ENCODE results near the gene SLC25A51.

The SLC25A51 gene

GRCh38 chr9:37943345-37944265 is 39.7 kb upstream of the SLC25A51 start:
- no peak for TF ChIP-seq CTCF (IDR thresholded peaks at IDR 0.05; ENCODE audit: low read depth, low read length)
- no peak overlapping the region for H3K4me3 ChIP-seq (ENCODE audit: low read depth, low read length)

- no peak overlapping the region for H3K4me3 ChIP-seq (ENCODE audit: low read depth, low read length)
- no peak for TF ChIP-seq CTCF (IDR thresholded peaks at IDR 0.05; ENCODE audit: low read depth, low read length)
These were observed 38.9 kb upstream of the SLC25A51 start for GRCh38 chr9:37942621-37943344.

GRCh38 chr9:37941253-37941652 is 37.3 kb upstream of the SLC25A51 start:
- no peak for TF ChIP-seq CTCF (IDR thresholded peaks at IDR 0.05; ENCODE audit: low read depth, low read length)

GRCh38 chr9:37939575-37940095 is 35.7 kb upstream of the SLC25A51 start:
- TF ChIP-seq CTCF (IDR thresholded peaks at IDR 0.05; ENCODE audit: low read depth, low read length), result no peak

More at GRCh38 chr9:37941253-37941652, 37.3 kb upstream of the SLC25A51 start:
- H3K4me3 ChIP-seq (ENCODE audit: low read depth, low read length), result no peak overlapping the region

GRCh38 chr9:37938121-37938891 is 34.4 kb upstream of the SLC25A51 start:
- no peak for TF ChIP-seq CTCF (IDR thresholded peaks at IDR 0.05; ENCODE audit: low read depth, low read length)

More at GRCh38 chr9:37939575-37940095, 35.7 kb upstream of the SLC25A51 start:
- H3K4me3 ChIP-seq (ENCODE audit: low read depth, low read length), result no peak overlapping the region

GRCh38 chr9:37937366-37937765 is 33.4 kb upstream of the SLC25A51 start:
- TF ChIP-seq CTCF (IDR thresholded peaks at IDR 0.05; ENCODE audit: low read depth, low read length), result no peak

More at GRCh38 chr9:37938121-37938891, 34.4 kb upstream of the SLC25A51 start:
- H3K4me3 ChIP-seq (ENCODE audit: low read depth, low read length), result no peak overlapping the region

More at GRCh38 chr9:37937366-37937765, 33.4 kb upstream of the SLC25A51 start:
- H3K4me3 ChIP-seq (ENCODE audit: low read depth, low read length), result no peak overlapping the region
